Measurements from ENCODE around the gene HECTD4. TPM values are rescaled to one million over a fixed set of nuclear protein-coding genes. Genes with fewer than 3 reads are reported as not detected.

Gene HECTD4, protein sequence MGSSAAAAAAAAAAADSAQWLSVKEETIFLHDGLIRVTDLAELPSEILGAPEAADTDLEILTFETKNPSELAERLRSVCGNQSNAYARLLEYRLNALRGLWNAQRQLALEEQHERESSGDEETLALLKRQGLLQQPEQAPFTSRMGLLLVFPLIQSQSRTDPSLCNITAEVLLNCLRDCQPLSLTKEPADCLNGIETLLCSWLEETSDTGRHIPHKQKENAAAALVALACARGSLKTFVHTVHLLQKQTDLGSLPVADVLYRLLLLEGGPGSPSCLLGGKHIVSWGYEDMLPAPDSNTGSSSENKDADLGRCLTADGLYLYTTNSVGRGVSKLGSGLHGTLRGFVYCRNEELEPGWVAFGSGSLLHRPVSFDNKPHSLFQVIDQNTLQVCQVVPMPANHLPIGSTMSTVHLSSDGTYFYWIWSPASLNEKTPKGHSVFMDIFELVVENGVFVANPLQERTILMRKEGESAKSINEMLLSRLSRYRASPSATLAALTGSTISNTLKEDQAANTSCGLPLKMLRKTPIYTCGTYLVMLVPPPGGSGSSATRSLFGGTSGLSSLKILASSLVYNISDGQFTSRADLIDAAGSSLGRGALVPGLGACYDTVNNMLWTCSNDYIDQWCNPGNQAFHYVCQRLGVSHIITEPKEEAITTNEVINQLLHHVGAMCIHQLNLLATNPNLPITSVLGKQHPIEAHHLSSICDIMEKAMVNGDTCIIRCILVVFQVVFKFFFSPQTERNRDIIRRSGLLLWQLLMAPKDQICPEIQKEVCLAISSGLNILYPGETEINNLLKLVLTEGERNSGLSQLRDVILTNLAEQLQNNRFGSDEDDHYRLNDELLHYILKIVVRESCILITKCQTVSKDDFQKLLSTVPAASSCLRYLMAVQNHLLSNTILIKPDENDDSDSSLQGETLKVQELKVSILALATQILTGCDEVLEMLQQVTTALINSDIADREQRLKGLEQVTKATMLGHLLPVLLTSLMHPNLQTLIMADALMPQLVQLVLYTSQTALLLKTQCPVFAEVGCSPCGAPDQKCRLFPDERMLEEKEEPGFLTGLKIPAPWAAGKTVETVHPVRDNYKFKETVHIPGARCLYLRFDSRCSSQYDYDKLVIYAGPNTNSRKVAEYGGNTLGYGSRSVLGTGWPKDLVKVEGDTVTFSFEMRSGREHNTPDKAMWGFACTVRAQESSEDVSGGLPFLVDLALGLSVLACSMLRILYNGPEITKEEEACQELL (N-terminal part only)
- total RNA-seq: 29.0 and 38.6 TPM in 2 replicates

DNA sequence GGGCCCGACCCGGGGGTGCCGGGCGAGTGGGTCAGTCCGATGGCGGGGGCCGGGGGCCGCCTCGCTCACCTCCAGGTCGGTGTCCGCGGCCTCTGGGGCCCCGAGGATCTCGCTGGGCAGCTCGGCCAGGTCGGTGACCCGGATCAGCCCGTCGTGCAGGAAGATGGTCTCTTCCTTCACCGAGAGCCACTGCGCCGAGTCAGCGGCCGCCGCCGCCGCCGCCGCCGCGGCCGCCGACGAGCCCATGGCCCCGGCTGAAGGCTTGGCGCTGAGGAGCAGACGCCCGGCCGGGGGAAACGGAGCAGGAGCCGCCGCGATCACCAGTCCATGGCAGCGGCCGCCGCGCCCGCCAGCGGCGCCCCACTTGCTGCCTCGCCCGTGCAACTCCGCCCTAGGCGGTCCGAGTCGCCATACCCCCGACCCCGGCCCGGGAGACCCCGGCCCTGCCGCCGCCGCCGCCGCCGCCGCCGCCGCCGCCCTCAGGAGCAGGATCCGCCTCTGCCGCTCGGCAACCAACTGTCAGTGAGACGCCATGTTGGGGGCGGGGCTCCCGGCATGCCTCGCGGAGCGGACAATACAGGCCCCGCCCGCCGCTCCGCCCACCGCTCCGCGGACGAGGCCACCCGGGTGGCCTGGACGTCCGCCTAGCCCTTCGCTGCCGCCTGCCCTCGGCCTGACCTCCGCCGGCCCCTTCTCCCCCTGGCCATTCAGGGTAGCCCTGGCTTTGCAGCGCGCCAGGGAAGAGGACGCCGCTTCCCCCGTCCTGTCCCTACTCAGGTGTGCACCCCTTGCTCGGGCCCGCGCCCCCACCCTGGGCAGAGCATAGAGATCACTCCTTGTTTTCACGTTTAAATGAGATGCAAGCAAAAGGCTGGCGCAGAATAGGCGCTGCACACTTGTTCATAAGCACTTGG is at the start of gene HECTD4:
Gene HECTD4, minus strand, starts transcription at position 549 of the 914 bp plus-strand sequence. Its CDS starts 303 bp downstream, at position 246.
- TF ChIP-seq, protein P1, sequence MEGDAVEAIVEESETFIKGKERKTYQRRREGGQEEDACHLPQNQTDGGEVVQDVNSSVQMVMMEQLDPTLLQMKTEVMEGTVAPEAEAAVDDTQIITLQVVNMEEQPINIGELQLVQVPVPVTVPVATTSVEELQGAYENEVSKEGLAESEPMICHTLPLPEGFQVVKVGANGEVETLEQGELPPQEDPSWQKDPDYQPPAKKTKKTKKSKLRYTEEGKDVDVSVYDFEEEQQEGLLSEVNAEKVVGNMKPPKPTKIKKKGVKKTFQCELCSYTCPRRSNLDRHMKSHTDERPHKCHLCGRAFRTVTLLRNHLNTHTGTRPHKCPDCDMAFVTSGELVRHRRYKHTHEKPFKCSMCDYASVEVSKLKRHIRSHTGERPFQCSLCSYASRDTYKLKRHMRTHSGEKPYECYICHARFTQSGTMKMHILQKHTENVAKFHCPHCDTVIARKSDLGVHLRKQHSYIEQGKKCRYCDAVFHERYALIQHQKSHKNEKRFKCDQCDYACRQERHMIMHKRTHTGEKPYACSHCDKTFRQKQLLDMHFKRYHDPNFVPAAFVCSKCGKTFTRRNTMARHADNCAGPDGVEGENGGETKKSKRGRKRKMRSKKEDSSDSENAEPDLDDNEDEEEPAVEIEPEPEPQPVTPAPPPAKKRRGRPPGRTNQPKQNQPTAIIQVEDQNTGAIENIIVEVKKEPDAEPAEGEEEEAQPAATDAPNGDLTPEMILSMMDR (IDR thresholded peaks at IDR 0.05; ENCODE audit: extremely low read depth, low read depth, low read length): no peak
- DNase-seq (ENCODE audit: insufficient read length, low spot score, missing footprints): peak; percentile 100
- Histone ChIP-seq H3K36me3 (ENCODE audit: insufficient read depth, low read length) (no peaks in the 10 kb centered on the region), H3K4me3 (ENCODE audit: insufficient read depth, low read length) (peak within 1 kb of the TSS; percentile 90), H4K20me1 (ENCODE audit: insufficient read depth, low read length) (peaks cover 14% of the 10 kb centered on the region), H3K27ac (ENCODE audit: low read depth, low read length) (peak within 1 kb of the TSS; percentile 58), H3K79me2 (ENCODE audit: insufficient read depth, low read length) (peaks cover 44% of the 10 kb centered on the region), H3K4me2 (ENCODE audit: insufficient read depth, low read length) (peak within 1 kb of the TSS; percentile 95), H3K4me1 (ENCODE audit: insufficient read depth, low read length) (peaks cover 18% of the 10 kb centered on the region), H2AFZ (ENCODE audit: low read length) (peak within 1 kb of the TSS; percentile 98), H3K27me3 (ENCODE audit: insufficient read depth, low read length) (no peaks in the 10 kb centered on the region), H3K9me3 (ENCODE audit: low read depth, low read length) (no peaks in the 10 kb centered on the region)

DNA sequence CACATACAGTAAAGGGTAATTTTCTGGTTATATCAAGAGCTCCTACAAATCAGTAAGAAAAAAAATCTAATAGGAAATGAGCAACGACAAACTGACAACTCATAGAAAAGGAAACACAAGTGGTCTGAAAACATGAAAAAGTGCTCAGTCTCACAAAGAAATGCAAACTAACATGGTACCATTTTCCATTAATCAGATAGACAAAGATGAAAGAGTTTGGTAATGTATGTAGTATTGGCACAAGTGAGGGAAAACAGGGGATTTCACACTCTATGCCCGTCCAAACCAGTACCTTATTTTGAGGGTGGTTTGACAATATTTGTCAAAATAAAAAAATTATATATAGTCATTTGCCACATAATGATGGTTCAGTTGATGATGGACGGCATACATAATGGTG is 49.7 kb upstream of the HECTD4 start:
- no peaks in the 10 kb centered on the region for H3K27me3 ChIP-seq (ENCODE audit: insufficient read depth, low read length)
- no peak for DNase-seq (ENCODE audit: insufficient read length, low spot score, missing footprints)
- H3K36me3 ChIP-seq (ENCODE audit: insufficient read depth, low read length): peaks cover 4% of the 10 kb centered on the region

DNA sequence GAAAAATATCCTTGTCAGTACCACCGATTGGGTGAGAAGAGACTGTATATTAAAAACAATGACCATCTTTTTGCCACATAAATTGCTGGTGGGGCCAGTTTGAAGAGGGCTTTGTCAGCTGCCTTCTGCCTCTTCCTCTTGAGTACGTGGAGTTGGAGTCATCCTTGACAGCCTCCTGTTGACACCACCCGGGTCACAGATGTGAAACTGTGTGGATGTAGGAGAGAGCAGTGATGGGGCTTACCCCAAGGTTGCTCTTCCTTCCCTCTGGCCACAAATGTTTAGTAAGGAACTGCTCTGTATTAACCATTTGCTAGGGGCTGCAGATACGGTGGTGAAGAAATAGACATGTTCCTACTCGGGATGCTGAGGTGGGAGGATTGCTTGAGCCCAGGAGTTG is 48.7 kb upstream of the HECTD4 start:
- Histone ChIP-seq H3K27me3 (ENCODE audit: insufficient read depth, low read length) (no peaks in the 10 kb centered on the region), H3K79me2 (ENCODE audit: insufficient read depth, low read length) (peaks cover 91% of the 10 kb centered on the region), H3K36me3 (ENCODE audit: insufficient read depth, low read length) (peaks cover 4% of the 10 kb centered on the region), H3K9me3 (ENCODE audit: low read depth, low read length) (no peaks in the 10 kb centered on the region), H3K4me3 (ENCODE audit: insufficient read depth, low read length) (no peak overlapping the region), H3K4me1 (ENCODE audit: insufficient read depth, low read length) (no peaks in the 10 kb centered on the region), H3K27ac (ENCODE audit: low read depth, low read length) (no peak overlapping the region), H2AFZ (ENCODE audit: low read length) (no peak overlapping the region), H4K20me1 (ENCODE audit: insufficient read depth, low read length) (peaks cover 29% of the 10 kb centered on the region), H3K4me2 (ENCODE audit: insufficient read depth, low read length) (no peak overlapping the region)
- DNase-seq (ENCODE audit: insufficient read length, low spot score, missing footprints): peak; percentile 9
- TF ChIP-seq, protein P1 (IDR thresholded peaks at IDR 0.05; ENCODE audit: extremely low read depth, low read depth, low read length): no peak

More for the DNA sequence above, 49.7 kb upstream of the HECTD4 start:
- Histone ChIP-seq H3K4me1 (ENCODE audit: insufficient read depth, low read length) (no peaks in the 10 kb centered on the region), H3K79me2 (ENCODE audit: insufficient read depth, low read length) (peaks cover 91% of the 10 kb centered on the region), H4K20me1 (ENCODE audit: insufficient read depth, low read length) (peaks cover 37% of the 10 kb centered on the region), H3K4me2 (ENCODE audit: insufficient read depth, low read length) (no peak overlapping the region), H2AFZ (ENCODE audit: low read length) (no peak overlapping the region), H3K9me3 (ENCODE audit: low read depth, low read length) (no peaks in the 10 kb centered on the region), H3K27ac (ENCODE audit: low read depth, low read length) (no peak overlapping the region), H3K4me3 (ENCODE audit: insufficient read depth, low read length) (no peak overlapping the region)
- TF ChIP-seq, protein P1 (IDR thresholded peaks at IDR 0.05; ENCODE audit: extremely low read depth, low read depth, low read length): no peak
